IMR-90 (cell line): ENCODE data around the gene DGKB. TPM values are rescaled to one million over a fixed set of nuclear protein-coding genes. Genes with fewer than 3 reads are reported as not detected.

Experiments
- ATAC-seq: fragments of 200-7000 bp; cut with Tn5 transposase; 2 replicates; pipeline ENCODE4 v1.9.1; 2020; ENCODE audit warnings: low read depth, mild to moderate bottlenecking, moderate library complexity
- BruUV-seq: library from RNA; stranded (reverse); fragments of 400-500 nt; replicated peaks from 2 replicates; lab custom pipeline; 2021; lab: Mats Ljungman, UMichigan
- CTCF ChIA-PET: fragments of 300-600 bp; formaldehyde crosslinking; extraction: SDS; loops from one replicate; lab custom pipeline; 2021; ENCODE audit warnings: antibody characterized with exemption; lab: Yijun Ruan, JAX
- POLR2A ChIA-PET: fragments of 300-600 bp; sonication (Branson Sonifier 250); formaldehyde crosslinking; loops from one replicate; lab custom pipeline; 2022; ENCODE audit warnings: antibody characterized with exemption; ENCODE audit not compliant: unreplicated experiment; lab: Charles Lee
- DNase-seq: peaks from one replicate; pipeline ENCODE4 v3.0.0; 2013
- H2AFZ ChIP-seq: replicated peaks from 2 replicates; pipeline ENCODE3; 2013; ENCODE audit warnings: low read length, mild to moderate bottlenecking; ENCODE audit not compliant: poor library complexity
- H2AK5ac ChIP-seq: 2 replicates; pipeline ENCODE4 v1.6.1; 2013; ENCODE audit warnings: low read depth, low read length, inconsistent platforms
- H2AK9ac ChIP-seq: replicated peaks from 2 replicates; pipeline ENCODE3; 2013; ENCODE audit warnings: mild to moderate bottlenecking, low read depth, low read length, moderate library complexity; ENCODE audit not compliant: poor library complexity
- H2BK120ac ChIP-seq: 2 replicates; pipeline ENCODE4 v1.6.1; 2013; ENCODE audit warnings: low read depth, low read length, inconsistent platforms
- H2BK15ac ChIP-seq: 3 replicates; pipeline ENCODE4 v1.6.1; 2013; ENCODE audit warnings: low read depth, low read length, inconsistent platforms
- H2BK20ac ChIP-seq: 2 replicates; pipeline ENCODE4 v1.6.1; 2013; ENCODE audit warnings: low read depth, mild to moderate bottlenecking, inconsistent platforms, low read length, moderate library complexity
- H2BK5ac ChIP-seq: 2 replicates; pipeline ENCODE4 v1.6.1; 2013; ENCODE audit warnings: mild to moderate bottlenecking, low read depth, low read length, inconsistent platforms; ENCODE audit not compliant: poor library complexity, severe bottlenecking
- H3K14ac ChIP-seq: replicated peaks from 2 replicates; pipeline ENCODE4 v1.6.1; 2013; ENCODE audit warnings: low read depth, low read length, inconsistent platforms
- H3K18ac ChIP-seq: 2 replicates; pipeline ENCODE4 v1.6.1; 2013; ENCODE audit warnings: low read depth, low read length, control low read depth
- H3K23ac ChIP-seq: 2 replicates; pipeline ENCODE4 v1.6.1; 2013; ENCODE audit warnings: low read depth, low read length, inconsistent platforms
- H3K27ac ChIP-seq: 2 replicates; pipeline ENCODE4 v1.5.1; 2013; ENCODE audit warnings: mild to moderate bottlenecking, control low read depth, low read length; ENCODE audit not compliant: insufficient read depth
- H3K27me3 ChIP-seq: 2 replicates; pipeline ENCODE4 v1.6.1; 2013; ENCODE audit warnings: low read length; ENCODE audit not compliant: control insufficient read depth, insufficient read depth
- H3K36me3 ChIP-seq: 2 replicates; pipeline ENCODE4 v1.6.1; 2013; ENCODE audit warnings: low read length, mixed read lengths; ENCODE audit not compliant: control insufficient read depth, insufficient read depth
- H3K4ac ChIP-seq: 2 replicates; pipeline ENCODE4 v1.6.1; 2013; ENCODE audit warnings: low read depth, low read length, inconsistent platforms
- H3K4me1 ChIP-seq: 2 replicates; pipeline ENCODE4 v1.6.1; 2013; ENCODE audit warnings: low read length, mixed read lengths; ENCODE audit not compliant: control insufficient read depth, insufficient read depth
- H3K4me2 ChIP-seq: 2 replicates; pipeline ENCODE4 v1.6.1; 2013; ENCODE audit warnings: low read depth, mild to moderate bottlenecking, control low read depth, low read length, moderate library complexity
- H3K4me3 ChIP-seq: 2 replicates; pipeline ENCODE4 v1.5.1; 2013; ENCODE audit warnings: low read depth, mild to moderate bottlenecking, control low read depth, low read length, moderate library complexity; ENCODE audit not compliant: insufficient read depth
- H3K56ac ChIP-seq: 2 replicates; pipeline ENCODE4 v1.6.1; 2013; ENCODE audit warnings: low read length, inconsistent platforms; ENCODE audit not compliant: insufficient read depth; ENCODE audit errors: extremely low read depth
- H3K79me1 ChIP-seq, 2 experiments: 2 replicates each; pipeline ENCODE4 v1.6.1; 2013; ENCODE audit warnings: low read length in 2 of 2, inconsistent platforms in 1 of 2, low read depth in 1 of 2
- H3K9ac ChIP-seq: 2 replicates; pipeline ENCODE4 v1.6.1; 2013; ENCODE audit warnings: low read depth, low read length, control low read depth
- H3K9me1 ChIP-seq: 2 replicates; pipeline ENCODE4 v1.6.1; 2013; ENCODE audit warnings: low read length, inconsistent platforms; ENCODE audit not compliant: insufficient read depth
- H3K9me3 ChIP-seq: 2 replicates; pipeline ENCODE4 v1.6.1; 2013; ENCODE audit warnings: low read length; ENCODE audit not compliant: control insufficient read depth, insufficient read depth
- H4K20me1 ChIP-seq: 2 replicates; pipeline ENCODE4 v1.6.1; 2013; ENCODE audit warnings: low read length, inconsistent platforms; ENCODE audit not compliant: insufficient read depth
- H4K5ac ChIP-seq: 2 replicates; pipeline ENCODE4 v1.6.1; 2013; ENCODE audit warnings: mild to moderate bottlenecking, low read depth, low read length, control low read depth
- H4K8ac ChIP-seq, 2 experiments: 2 replicates each; pipeline ENCODE4 v1.6.1; 2013; ENCODE audit warnings: low read depth in 2 of 2, low read length in 2 of 2, control low read depth in 1 of 2, inconsistent platforms in 1 of 2
- H4K91ac ChIP-seq: 2 replicates; pipeline ENCODE4 v1.6.1; 2013; ENCODE audit warnings: low read depth, low read length, inconsistent platforms; ENCODE audit not compliant: insufficient read depth
- CEBPB ChIP-seq: IDR thresholded peaks from 2 replicates; pipeline ENCODE4 v1.6.1; 2012; ENCODE audit warnings: low read depth, low read length, improper control_type of control experiment
- CHD1 ChIP-seq: IDR thresholded peaks from 2 replicates; pipeline ENCODE4 v1.6.1; 2012; ENCODE audit warnings: low read depth, low read length, improper control_type of control experiment
- MAZ ChIP-seq: IDR thresholded peaks from 2 replicates; pipeline ENCODE4 v1.6.1; 2012; ENCODE audit warnings: low read depth, mild to moderate bottlenecking, low read length, improper control_type of control experiment, moderate library complexity, borderline replicate concordance
- MXI1 ChIP-seq: IDR thresholded peaks from 2 replicates; pipeline ENCODE4 v1.6.1; 2012; ENCODE audit warnings: low read depth, mild to moderate bottlenecking, low read length, moderate library complexity, borderline replicate concordance
- RCOR1 ChIP-seq: IDR thresholded peaks from 2 replicates; pipeline ENCODE4 v1.6.1; 2012; ENCODE audit warnings: mild to moderate bottlenecking, low read length, improper control_type of control experiment; ENCODE audit not compliant: insufficient replicate concordance
- USF2 ChIP-seq: fragments of 150-350 bp; IDR thresholded peaks from 2 replicates; pipeline ENCODE4 v1.6.1; 2017; ENCODE audit warnings: mild to moderate bottlenecking, antibody characterized with exemption, low read length, low read depth
- WGBS, 2 experiments: methylation state at CpG; one replicate each; pipeline versions ENCODE4 v1.1.5 to v1.1.7; 2013; ENCODE audit warnings: missing lambda C conversion rate in 2 of 2; ENCODE audit not compliant: insufficient read length in 1 of 2; ENCODE audit errors: extremely low coverage in 2 of 2; 5-methylcytosine and 5-hydroxymethylcytosine counted together
- dilution Hi-C: fragments of 300-500 bp; cut with HindIII; formaldehyde crosslinking; loops from one replicate; pipeline ENCODE4 v1.14.3; 2018; ENCODE audit warnings: low sequenced_read_pairs; ENCODE audit not compliant: unreplicated experiment
- in situ Hi-C: fragments of 300-500 bp; cut with MboI; formaldehyde crosslinking; loops from 3 replicates; pipeline ENCODE4 v1.14.3; 2019; ENCODE audit warnings: low sequenced_read_pairs, inconsistent platforms, mixed read lengths
- intact Hi-C: fragments of 100-400 bp; cut with micrococcal nuclease; formaldehyde crosslinking; loops from 2 replicates; pipeline ENCODE4 v1.10.0; 2022
- polyA plus RNA-seq, 3 experiments: library from polyadenylated mRNA; depleted of rRNA; stranded (reverse); fragments of >200 nt; gene quantifications; 2 replicates each; pipeline ENCODE4 v1.2.3, GENCODE V29; 2012; ENCODE audit warnings: low replicate concordance in 1 of 3
- total RNA-seq: library from RNA; depleted of rRNA; stranded (reverse); fragments of >200 nt; gene quantifications from 2 replicates; pipeline ENCODE4 v1.2.3, GENCODE V29; 2012
- TF ChIP-seq, protein P1 (sequence below): fragments of 150-350 bp; IDR thresholded peaks from 2 replicates; pipeline ENCODE4 v1.6.1; 2016; ENCODE audit warnings: low read depth, mild to moderate bottlenecking, low read length, moderate library complexity, borderline replicate concordance

Gene DGKB
- total and polyA plus RNA-seq, 2 of the 4 experiments (the other 2 are of a cell fraction): not detected

DNA sequence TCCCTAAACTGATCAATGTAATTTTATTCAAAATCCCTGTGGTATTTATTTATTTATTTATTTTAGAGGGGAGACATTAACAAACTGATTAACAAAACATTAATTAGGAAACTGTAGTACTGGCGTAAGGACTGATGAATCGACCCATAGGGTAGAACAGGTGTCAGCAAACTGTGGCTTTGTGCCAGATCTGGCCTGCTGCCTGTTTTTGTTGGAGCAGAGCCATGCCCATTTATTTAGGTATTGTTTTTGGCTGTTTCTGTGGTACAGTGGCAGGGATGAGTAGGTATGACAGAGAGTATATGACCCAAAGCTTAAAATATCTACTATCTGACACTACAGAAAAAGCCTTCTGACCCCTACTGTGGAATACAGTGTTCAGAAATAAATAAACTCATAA lies 580.6 kb downstream of the DGKB start:
- H3K27ac ChIP-seq: no peak overlapping the region
- no peaks in the 10 kb centered on the region for H4K20me1 ChIP-seq
- ChIA-PET POLR2A (no interaction called here), CTCF (no interaction called here)
- no peaks in the 10 kb centered on the region for H3K9me3 ChIP-seq
- ATAC-seq: no peak
- H2AK5ac ChIP-seq: no peak overlapping the region
- no peak overlapping the region for H3K23ac ChIP-seq
- H3K4me3 ChIP-seq: no peak overlapping the region
- WGBS, 2 experiments: no CpG with 5 or more reads among the region's 2 CpGs
- H3K9me1 ChIP-seq: no peaks in the 10 kb centered on the region
- no peak overlapping the region for H2BK15ac ChIP-seq
- in situ Hi-C loops (no loop called here), dilution Hi-C loops (no loop called here), intact Hi-C loops (no loop called here)
- no peak overlapping the region for H3K56ac ChIP-seq
- no peak overlapping the region for H2BK20ac ChIP-seq
- H2AFZ ChIP-seq: no peak overlapping the region
- no peak overlapping the region for H3K18ac ChIP-seq
- H2AK9ac ChIP-seq: no peak overlapping the region
- H3K79me1 ChIP-seq: no peaks in the 10 kb centered on the region
- no peak overlapping the region for H3K9ac ChIP-seq
- TF ChIP-seq MAZ (no peak), MXI1 (no peak), RCOR1 (no peak), CEBPB (no peak), USF2 (no peak), CHD1 (no peak)
- TF ChIP-seq, protein P1, sequence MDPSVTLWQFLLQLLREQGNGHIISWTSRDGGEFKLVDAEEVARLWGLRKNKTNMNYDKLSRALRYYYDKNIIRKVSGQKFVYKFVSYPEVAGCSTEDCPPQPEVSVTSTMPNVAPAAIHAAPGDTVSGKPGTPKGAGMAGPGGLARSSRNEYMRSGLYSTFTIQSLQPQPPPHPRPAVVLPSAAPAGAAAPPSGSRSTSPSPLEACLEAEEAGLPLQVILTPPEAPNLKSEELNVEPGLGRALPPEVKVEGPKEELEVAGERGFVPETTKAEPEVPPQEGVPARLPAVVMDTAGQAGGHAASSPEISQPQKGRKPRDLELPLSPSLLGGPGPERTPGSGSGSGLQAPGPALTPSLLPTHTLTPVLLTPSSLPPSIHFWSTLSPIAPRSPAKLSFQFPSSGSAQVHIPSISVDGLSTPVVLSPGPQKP: no peak
- DNase-seq: no peak
- H3K14ac ChIP-seq: no peak overlapping the region
- no peak overlapping the region for H3K4me2 ChIP-seq
- H3K4ac ChIP-seq: no peak overlapping the region
- H4K91ac ChIP-seq: no peak overlapping the region
- BruUV-seq: no TSS peak
- H3K4me1 ChIP-seq: no peaks in the 10 kb centered on the region
- no peak overlapping the region for H2BK5ac ChIP-seq
- H3K27me3 ChIP-seq: no peaks in the 10 kb centered on the region
- no peak overlapping the region for H4K5ac ChIP-seq
- no peak overlapping the region for H2BK120ac ChIP-seq
- no peak overlapping the region for H4K8ac ChIP-seq
- no peaks in the 10 kb centered on the region for H3K36me3 ChIP-seq
